ENCODE measurements around the gene RPAP2.

DNA sequence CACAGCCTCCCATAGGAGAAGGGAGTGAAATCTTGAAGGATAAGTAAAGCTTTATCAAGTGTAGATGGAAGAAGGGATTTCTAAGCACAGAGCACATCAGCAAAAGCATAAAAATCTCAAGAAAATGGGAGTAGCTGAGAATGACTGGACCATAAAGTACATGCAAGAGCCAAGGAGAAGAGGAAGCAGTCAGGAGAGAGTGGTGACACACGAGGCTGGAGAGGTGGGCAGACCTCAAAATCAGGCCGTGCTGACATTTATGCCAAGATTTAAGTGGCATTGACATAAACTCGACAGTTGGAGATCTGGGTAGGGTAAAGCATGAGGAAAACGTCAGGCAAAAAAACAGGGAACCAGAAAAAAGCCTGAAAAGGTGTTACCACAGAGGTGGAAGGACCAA lies 125.5 kb downstream of the RPAP2 start:
- TF ChIP-seq TCF7L2 (IDR thresholded peaks at IDR 0.05; ENCODE audit: borderline replicate concordance, low read depth, low read length): no peak
- TF ChIP-seq, protein P1, sequence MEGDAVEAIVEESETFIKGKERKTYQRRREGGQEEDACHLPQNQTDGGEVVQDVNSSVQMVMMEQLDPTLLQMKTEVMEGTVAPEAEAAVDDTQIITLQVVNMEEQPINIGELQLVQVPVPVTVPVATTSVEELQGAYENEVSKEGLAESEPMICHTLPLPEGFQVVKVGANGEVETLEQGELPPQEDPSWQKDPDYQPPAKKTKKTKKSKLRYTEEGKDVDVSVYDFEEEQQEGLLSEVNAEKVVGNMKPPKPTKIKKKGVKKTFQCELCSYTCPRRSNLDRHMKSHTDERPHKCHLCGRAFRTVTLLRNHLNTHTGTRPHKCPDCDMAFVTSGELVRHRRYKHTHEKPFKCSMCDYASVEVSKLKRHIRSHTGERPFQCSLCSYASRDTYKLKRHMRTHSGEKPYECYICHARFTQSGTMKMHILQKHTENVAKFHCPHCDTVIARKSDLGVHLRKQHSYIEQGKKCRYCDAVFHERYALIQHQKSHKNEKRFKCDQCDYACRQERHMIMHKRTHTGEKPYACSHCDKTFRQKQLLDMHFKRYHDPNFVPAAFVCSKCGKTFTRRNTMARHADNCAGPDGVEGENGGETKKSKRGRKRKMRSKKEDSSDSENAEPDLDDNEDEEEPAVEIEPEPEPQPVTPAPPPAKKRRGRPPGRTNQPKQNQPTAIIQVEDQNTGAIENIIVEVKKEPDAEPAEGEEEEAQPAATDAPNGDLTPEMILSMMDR (tag by site-specific recombination; IDR thresholded peaks at IDR 0.05): no peak
- no peak for TF ChIP-seq REPIN1 (tag by site-specific recombination; IDR thresholded peaks at IDR 0.05; ENCODE audit: low read depth)
- TF ChIP-seq ZEB2 (tag by site-specific recombination; IDR thresholded peaks at IDR 0.05): no peak
- TF ChIP-seq ZNF837 (tag by site-specific recombination; IDR thresholded peaks at IDR 0.05): no peak
- no peak for TF ChIP-seq ZNF16 (tag by site-specific recombination; IDR thresholded peaks at IDR 0.05; ENCODE audit: low read depth)
- no peak for TF ChIP-seq YY1 (tag by site-specific recombination; IDR thresholded peaks at IDR 0.05)
- TF ChIP-seq, protein P2, sequence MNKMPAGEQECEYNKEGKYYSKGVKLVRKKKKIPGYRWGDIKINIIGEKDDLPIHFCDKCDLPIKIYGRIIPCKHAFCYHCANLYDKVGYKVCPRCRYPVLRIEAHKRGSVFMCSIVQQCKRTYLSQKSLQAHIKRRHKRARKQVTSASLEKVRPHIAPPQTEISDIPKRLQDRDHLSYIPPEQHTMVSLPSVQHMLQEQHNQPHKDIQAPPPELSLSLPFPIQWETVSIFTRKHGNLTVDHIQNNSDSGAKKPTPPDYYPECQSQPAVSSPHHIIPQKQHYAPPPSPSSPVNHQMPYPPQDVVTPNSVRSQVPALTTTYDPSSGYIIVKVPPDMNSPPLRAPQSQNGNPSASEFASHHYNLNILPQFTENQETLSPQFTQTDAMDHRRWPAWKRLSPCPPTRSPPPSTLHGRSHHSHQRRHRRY (tag by site-specific recombination; IDR thresholded peaks at IDR 0.05): no peak
- TF ChIP-seq, protein P3, sequence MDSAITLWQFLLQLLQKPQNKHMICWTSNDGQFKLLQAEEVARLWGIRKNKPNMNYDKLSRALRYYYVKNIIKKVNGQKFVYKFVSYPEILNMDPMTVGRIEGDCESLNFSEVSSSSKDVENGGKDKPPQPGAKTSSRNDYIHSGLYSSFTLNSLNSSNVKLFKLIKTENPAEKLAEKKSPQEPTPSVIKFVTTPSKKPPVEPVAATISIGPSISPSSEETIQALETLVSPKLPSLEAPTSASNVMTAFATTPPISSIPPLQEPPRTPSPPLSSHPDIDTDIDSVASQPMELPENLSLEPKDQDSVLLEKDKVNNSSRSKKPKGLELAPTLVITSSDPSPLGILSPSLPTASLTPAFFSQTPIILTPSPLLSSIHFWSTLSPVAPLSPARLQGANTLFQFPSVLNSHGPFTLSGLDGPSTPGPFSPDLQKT (IDR thresholded peaks at IDR 0.05; ENCODE audit: borderline replicate concordance, low read depth, low read length): no peak
- no peak for TF ChIP-seq ZNF174 (tag by site-specific recombination; IDR thresholded peaks at IDR 0.05)
- TF ChIP-seq ZNF416 (tag by site-specific recombination; IDR thresholded peaks at IDR 0.05): no peak
- TF ChIP-seq, protein P4, sequence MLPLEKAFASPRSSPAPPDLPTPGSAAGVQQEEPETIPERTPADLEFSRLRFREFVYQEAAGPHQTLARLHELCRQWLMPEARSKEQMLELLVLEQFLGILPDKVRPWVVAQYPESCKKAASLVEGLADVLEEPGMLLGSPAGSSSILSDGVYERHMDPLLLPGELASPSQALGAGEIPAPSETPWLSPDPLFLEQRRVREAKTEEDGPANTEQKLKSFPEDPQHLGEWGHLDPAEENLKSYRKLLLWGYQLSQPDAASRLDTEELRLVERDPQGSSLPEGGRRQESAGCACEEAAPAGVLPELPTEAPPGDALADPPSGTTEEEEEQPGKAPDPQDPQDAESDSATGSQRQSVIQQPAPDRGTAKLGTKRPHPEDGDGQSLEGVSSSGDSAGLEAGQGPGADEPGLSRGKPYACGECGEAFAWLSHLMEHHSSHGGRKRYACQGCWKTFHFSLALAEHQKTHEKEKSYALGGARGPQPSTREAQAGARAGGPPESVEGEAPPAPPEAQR (tag by site-specific recombination; IDR thresholded peaks at IDR 0.05): no peak
- TF ChIP-seq ZNF510 (tag by site-specific recombination; IDR thresholded peaks at IDR 0.05; ENCODE audit: insufficient replicate concordance): no peak

Data from HEK293 (cell line).